Ovary (tissue), 3 donors: ENCODE data around the gene CCDC57.

Experiments
- POLR2A ChIP-seq: fragments of 450-650 bp; IDR thresholded peaks from one replicate; pipeline ENCODE4 v1.6.1; 2017; ENCODE audit warnings: antibody characterized with exemption, mild to moderate bottlenecking, moderate library complexity
- TF ChIP-seq, protein P1 (sequence below), 3 donors: fragments of 450-650 bp in 2 of 3; fragments of 200-600 bp in 1 of 3; IDR thresholded peaks; one replicate each; pipeline versions ENCODE4 v1.5.1 to v1.8.0; 2016 to 2022; ENCODE audit warnings: antibody characterized with exemption in 3 of 3, mild to moderate bottlenecking in 1 of 3
- donor health status: DM: no; HTN: no; CAD: no.

DNA sequence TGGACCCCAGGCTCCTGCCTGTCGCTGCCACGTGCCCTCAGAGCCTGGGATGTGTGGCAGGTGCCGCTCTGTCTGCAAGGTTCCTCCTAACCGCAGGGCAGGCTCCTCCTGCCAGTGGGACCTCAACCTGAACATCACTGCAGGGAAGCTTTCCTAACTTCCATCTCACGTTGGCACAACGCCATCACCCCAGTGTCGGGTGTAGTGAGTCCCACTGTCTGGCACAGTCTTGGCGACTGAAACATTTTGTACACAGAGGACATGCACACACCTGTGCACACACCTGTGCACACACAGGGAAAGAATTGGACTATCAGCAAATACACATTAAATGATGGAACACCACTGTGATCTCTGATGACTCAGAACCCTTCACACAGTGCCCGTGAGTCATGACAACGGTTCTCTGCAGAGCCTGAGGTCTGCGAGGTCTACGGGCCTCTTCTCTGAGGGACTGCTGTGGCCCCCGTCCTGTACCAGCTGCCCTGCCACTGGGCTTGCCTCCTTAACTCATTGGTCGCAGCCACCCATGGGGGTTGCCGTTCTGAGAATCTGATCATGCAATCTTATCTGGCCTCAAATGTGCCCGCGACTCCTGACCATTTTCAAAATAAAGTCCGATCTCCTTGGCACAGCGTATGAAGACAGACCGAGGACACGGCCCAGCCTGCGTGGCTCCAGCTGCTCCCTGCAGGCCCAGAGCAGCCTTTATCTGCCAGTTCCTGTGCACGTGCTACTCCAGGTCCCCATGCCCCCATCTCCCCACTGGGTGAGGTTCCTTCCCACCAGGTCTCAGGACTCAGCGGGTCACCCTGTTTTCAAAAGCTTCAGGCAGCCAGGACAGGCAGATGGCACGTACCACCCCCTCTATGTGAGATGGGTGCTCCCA, 7.6 kb downstream of the CCDC57 start:
- TF ChIP-seq, protein P1, sequence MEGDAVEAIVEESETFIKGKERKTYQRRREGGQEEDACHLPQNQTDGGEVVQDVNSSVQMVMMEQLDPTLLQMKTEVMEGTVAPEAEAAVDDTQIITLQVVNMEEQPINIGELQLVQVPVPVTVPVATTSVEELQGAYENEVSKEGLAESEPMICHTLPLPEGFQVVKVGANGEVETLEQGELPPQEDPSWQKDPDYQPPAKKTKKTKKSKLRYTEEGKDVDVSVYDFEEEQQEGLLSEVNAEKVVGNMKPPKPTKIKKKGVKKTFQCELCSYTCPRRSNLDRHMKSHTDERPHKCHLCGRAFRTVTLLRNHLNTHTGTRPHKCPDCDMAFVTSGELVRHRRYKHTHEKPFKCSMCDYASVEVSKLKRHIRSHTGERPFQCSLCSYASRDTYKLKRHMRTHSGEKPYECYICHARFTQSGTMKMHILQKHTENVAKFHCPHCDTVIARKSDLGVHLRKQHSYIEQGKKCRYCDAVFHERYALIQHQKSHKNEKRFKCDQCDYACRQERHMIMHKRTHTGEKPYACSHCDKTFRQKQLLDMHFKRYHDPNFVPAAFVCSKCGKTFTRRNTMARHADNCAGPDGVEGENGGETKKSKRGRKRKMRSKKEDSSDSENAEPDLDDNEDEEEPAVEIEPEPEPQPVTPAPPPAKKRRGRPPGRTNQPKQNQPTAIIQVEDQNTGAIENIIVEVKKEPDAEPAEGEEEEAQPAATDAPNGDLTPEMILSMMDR (IDR thresholded peaks at IDR 0.05) = no peak
- no peak for TF ChIP-seq POLR2A
